Body of pancreas (tissue), 4 donors: ENCODE results near the gene JPT1. TPM values are rescaled to one million over a fixed set of nuclear protein-coding genes. Genes with fewer than 3 reads are reported as not detected.
A peak's percentile ranks its signal among the peaks of the same experiment; 100 is the strongest.

ENCODE experiments used
- ATAC-seq: fragments of 150-250 bp; one replicate; pipeline ENCODE4 v1.9.1; 2016
- DNase-seq, 4 donors: peaks; one replicate each; pipeline ENCODE4 v3.0.0-alpha.2; 2019
- H3K27ac ChIP-seq, 4 donors: fragments of 200-600 bp; sonication (generic); 1 replicate in 3 of 4; 2 replicates in 1 of 4; pipeline versions ENCODE4 v1.5.1 to v1.6.1; 2016 to 2019; ENCODE audit warnings: mild to moderate bottlenecking in 1 of 4, mixed read lengths in 1 of 4, moderate library complexity in 1 of 4
- H3K27me3 ChIP-seq, 2 donors: fragments of 200-600 bp; sonication (generic); one replicate each; pipeline ENCODE4 v1.6.0; 2016; ENCODE audit warnings: mild to moderate bottlenecking in 1 of 2
- H3K36me3 ChIP-seq, 2 donors: fragments of 200-600 bp; sonication (generic); replicated peaks in 1 of 2; 2 replicates each; pipeline ENCODE4 v1.5.1; 2016; ENCODE audit warnings: low read depth in 2 of 2; ENCODE audit not compliant: insufficient read depth in 1 of 2
- H3K4me1 ChIP-seq: fragments of 200-600 bp; sonication (generic); one replicate; pipeline ENCODE4 v1.6.0; 2016
- H3K4me3 ChIP-seq, 2 donors: fragments of 200-600 bp; sonication (generic); 1 replicate in 1 of 2; 2 replicates in 1 of 2; pipeline ENCODE4 v1.5.1; 2016 to 2019
- H3K9me3 ChIP-seq, 3 donors: fragments of 200-600 bp; sonication (generic); 1 replicate in 2 of 3; 2 replicates in 1 of 3; pipeline ENCODE4 v1.5.1; 2016
- POLR2A ChIP-seq, 3 donors: fragments of 450-650 bp; IDR thresholded peaks; one replicate each; pipeline ENCODE4 v1.6.1; 2016; ENCODE audit warnings: antibody characterized with exemption in 3 of 3, mild to moderate bottlenecking in 2 of 3
- WGBS, 2 donors: methylation state at CpG; one replicate each; pipeline ENCODE4 v1.1.5; 2017; 5-methylcytosine and 5-hydroxymethylcytosine counted together
- intact Hi-C: fragments of 100-400 bp; cut with DNase I; formaldehyde crosslinking; loops from one replicate; pipeline ENCODE4 v1.15.1; 2023
- total RNA-seq, 2 donors: library from RNA; depleted of rRNA; stranded (reverse); fragments of >200 nt; gene quantifications; one replicate each; pipeline ENCODE4 v1.1.0, GENCODE V29; 2016
- TF ChIP-seq, protein P1 (sequence below), 7 experiments: fragments of 450-650 bp in 4 of 7; fragments of 200-600 bp in 3 of 7; sonication (generic) in 3 of 7; IDR thresholded peaks; one replicate each; pipeline ENCODE4 v1.5.1; 2016 to 2019; ENCODE audit warnings: antibody characterized with exemption in 7 of 7

The JPT1 gene
- total RNA-seq, 2 donors from 2014 or later: 17.4 to 42.5 TPM

DNA sequence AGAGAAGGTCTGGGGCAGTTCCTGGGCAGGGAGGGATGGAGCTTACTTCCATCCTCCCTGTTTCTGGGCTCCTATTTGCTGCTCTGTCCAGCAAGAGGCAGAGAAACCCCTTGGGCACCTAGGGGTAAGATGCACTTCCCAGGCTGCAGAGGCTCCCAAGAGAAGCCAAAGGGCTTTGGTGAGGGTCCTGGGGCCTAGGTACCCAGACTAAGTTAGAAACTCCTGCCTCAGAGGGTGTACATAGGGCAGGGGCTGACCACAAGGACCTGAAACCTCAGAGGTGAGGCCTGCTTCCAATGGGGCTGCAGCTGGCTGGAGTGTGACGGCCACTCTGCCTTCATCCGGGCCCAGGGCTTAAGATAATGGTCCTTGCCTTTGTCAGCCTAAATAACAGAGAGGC, 46.1 kb downstream of the JPT1 start:
- ATAC-seq: no peak
- DNase-seq: no peak
- Histone ChIP-seq H3K4me1 (peaks cover 33% of the 10 kb centered on the region), H3K9me3 (no peaks in the 10 kb centered on the region), H3K27me3 (no peaks in the 10 kb centered on the region), H3K4me3 (no peak overlapping the region), H3K36me3 (no peaks in the 10 kb centered on the region), H3K27ac (no peak overlapping the region)
- intact Hi-C loops: no loop called here
- TF ChIP-seq, protein P1, sequence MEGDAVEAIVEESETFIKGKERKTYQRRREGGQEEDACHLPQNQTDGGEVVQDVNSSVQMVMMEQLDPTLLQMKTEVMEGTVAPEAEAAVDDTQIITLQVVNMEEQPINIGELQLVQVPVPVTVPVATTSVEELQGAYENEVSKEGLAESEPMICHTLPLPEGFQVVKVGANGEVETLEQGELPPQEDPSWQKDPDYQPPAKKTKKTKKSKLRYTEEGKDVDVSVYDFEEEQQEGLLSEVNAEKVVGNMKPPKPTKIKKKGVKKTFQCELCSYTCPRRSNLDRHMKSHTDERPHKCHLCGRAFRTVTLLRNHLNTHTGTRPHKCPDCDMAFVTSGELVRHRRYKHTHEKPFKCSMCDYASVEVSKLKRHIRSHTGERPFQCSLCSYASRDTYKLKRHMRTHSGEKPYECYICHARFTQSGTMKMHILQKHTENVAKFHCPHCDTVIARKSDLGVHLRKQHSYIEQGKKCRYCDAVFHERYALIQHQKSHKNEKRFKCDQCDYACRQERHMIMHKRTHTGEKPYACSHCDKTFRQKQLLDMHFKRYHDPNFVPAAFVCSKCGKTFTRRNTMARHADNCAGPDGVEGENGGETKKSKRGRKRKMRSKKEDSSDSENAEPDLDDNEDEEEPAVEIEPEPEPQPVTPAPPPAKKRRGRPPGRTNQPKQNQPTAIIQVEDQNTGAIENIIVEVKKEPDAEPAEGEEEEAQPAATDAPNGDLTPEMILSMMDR (IDR thresholded peaks at IDR 0.05): no peak
- TF ChIP-seq POLR2A (IDR thresholded peaks at IDR 0.05): no peak
- 89% methylated on average over 2 of the region's 2 CpGs; no CpG with 5 or more reads in 1 of the 2 donors for WGBS, 2 donors

DNA sequence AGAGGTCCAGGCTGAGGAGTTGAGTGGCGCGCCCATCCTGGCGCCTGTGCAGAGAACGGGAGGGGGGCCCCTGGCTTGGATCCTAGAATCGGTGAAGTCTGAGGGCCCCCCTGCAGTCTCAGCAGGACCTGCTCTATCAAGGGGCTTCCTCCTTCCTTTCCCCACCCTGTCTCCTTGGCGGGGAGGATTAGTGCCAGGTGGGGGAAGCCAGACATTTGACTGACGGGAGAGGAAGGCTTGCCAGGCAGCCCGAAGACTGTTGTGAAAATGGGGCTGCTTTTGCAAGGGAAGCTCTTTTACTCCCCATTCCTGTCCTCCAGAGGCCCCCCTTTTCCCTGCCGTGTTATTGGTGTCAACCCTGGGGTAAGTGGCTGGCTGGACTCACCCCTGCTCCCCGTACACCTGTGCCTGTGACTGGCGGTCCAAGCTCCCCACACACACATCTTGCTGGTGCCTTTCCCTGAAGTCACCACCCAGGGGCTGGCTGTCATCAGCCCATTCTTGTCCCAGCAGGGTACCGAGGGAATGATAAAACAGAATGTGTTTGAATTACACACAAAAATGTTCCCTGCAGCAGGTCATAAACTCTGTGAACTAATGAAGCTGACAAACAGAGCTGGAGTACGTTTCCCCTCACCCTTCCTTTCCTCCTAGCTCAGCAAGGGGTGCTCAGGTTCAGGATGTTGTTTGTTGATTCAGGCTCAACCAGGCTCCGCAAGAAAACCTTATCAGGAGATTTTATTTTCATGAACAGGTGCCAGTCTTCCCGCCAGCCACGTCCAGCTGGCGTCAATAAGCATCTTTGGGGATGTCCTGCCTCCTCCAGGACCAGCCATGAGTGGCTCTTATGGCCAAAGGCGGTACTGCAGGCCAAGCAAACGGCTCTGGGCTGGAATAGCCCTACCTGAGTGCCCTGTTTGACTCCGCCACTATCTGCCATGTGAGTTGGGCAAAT, 48.9 kb downstream of the JPT1 start:
- intact Hi-C loops: no loop called here
- Histone ChIP-seq H3K27ac (peak overlapping the region in 2 of 4 donors; percentile 3 to 10), H3K4me3 (no peak overlapping the region), H3K9me3 (no peaks in the 10 kb centered on the region), H3K36me3 (no peaks in the 10 kb centered on the region), H3K27me3 (no peaks in the 10 kb centered on the region), H3K4me1 (peaks cover 23% of the 10 kb centered on the region)
- DNase-seq: peak; percentile 71 to 76 (median 73)
- 30 to 44% methylated on average over 13 to 20 of the region's 20 CpGs for WGBS, 2 donors
- peak; percentile 68 for ATAC-seq
- TF ChIP-seq, protein P1 (IDR thresholded peaks at IDR 0.05): peak; percentile 73 to 87 (median 77)
- TF ChIP-seq POLR2A (IDR thresholded peaks at IDR 0.05): no peak

GRCh38 chr17:75103601-75104554, 50.4 kb downstream of the JPT1 start:
- 76 to 86% methylated on average over 12 to 14 of the region's 14 CpGs for WGBS, 2 donors
- H3K4me1 ChIP-seq: peaks cover 15% of the 10 kb centered on the region
- no peak overlapping the region for H3K4me3 ChIP-seq
- intact Hi-C loops: no loop called here
- no peak overlapping the region for H3K27ac ChIP-seq
- ATAC-seq (no peak), DNase-seq (no peak)
- no peaks in the 10 kb centered on the region for H3K9me3 ChIP-seq
- no peaks in the 10 kb centered on the region for H3K27me3 ChIP-seq
- TF ChIP-seq POLR2A (IDR thresholded peaks at IDR 0.05): no peak
- TF ChIP-seq, protein P1 (IDR thresholded peaks at IDR 0.05): no peak
- H3K36me3 ChIP-seq: no peaks in the 10 kb centered on the region

DNA sequence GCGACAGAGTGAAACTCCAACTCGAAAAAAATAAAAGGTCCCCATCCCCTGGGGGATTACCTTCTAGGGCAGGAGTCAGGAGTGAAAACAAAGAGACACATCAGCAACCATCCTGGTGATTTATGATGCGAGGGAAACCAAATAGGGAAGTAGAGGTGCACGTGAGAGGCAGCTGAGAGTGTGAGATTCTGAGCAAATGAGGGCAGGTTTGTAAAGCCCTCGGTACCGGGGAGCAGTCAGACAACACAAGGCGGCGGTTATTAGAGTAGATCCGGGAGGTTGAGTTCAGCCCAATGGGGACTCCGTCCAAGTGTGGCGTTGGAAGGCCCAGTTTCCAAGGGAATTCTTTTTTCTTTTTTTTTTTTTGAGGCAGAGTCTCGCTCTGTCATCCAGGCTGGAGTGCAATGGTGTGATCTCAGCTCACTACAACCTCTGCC, 51.9 kb downstream of the JPT1 start:
- no peak for TF ChIP-seq POLR2A (IDR thresholded peaks at IDR 0.05)
- TF ChIP-seq, protein P1 (IDR thresholded peaks at IDR 0.05): no peak
- DNase-seq: no peak
- WGBS, 2 donors: 52 to 67% methylated on average over 12 of the region's 12 CpGs
- intact Hi-C loops: no loop called here
- Histone ChIP-seq H3K9me3 (no peaks in the 10 kb centered on the region), H3K27me3 (no peaks in the 10 kb centered on the region), H3K36me3 (no peaks in the 10 kb centered on the region), H3K27ac (no peak overlapping the region), H3K4me1 (peaks cover 14% of the 10 kb centered on the region), H3K4me3 (no peak overlapping the region)
- no peak for ATAC-seq
